ENCODE measurements around the gene SNX21.

SNX21 gene

GRCh38 chr20:45850238-45850637, 16.6 kb downstream of the SNX21 start:
- H3K4me2 ChIP-seq (ENCODE audit: insufficient read depth, low read length, poor library complexity, severe bottlenecking), result no peak overlapping the region
- no peak overlapping the region for H2BK5ac ChIP-seq (ENCODE audit: low read length)
- H4K8ac ChIP-seq (ENCODE audit: low read depth, low read length), result no peak overlapping the region
- H2AK5ac ChIP-seq (ENCODE audit: low read depth, low read length), result no peak overlapping the region
- no CpG with 5 or more reads among the region's 2 CpGs for WGBS, 2 donors (ENCODE audit: extremely low coverage in 2 of 2, insufficient read length in 2 of 2, insufficient replicate concordance in 1 of 2)
- no peak overlapping the region for H2BK120ac ChIP-seq (ENCODE audit: low read depth, low read length)
- H3K23ac ChIP-seq (ENCODE audit: low read depth, low read length, poor library complexity), result no peak overlapping the region
- no peaks in the 10 kb centered on the region for H3K9me3 ChIP-seq (replicated peaks in 1 of 2; ENCODE audit: control insufficient read depth in 2 of 2, insufficient read depth in 1 of 2, low read depth in 1 of 2, low read length in 2 of 2)
- no peak overlapping the region for H3K14ac ChIP-seq (ENCODE audit: low read length)
- H3K27me3 ChIP-seq (ENCODE audit: control insufficient read depth in 3 of 3, insufficient read depth in 3 of 3, low read depth in 1 of 3, low read length in 3 of 3), result no peaks in the 10 kb centered on the region
- H3K36me3 ChIP-seq (replicated peaks in 1 of 2; ENCODE audit: control insufficient read depth in 2 of 2, insufficient read depth in 2 of 2, low read length in 2 of 2), result peaks cover 5 to 43% of the 10 kb centered on the region in 2 donors
- no peak overlapping the region for H3K4ac ChIP-seq (ENCODE audit: low read length)
- no peak overlapping the region for H2BK12ac ChIP-seq (ENCODE audit: low read length)
- H3K27ac ChIP-seq (replicated peaks; ENCODE audit: low read length), result no peak overlapping the region
- no peaks in the 10 kb centered on the region for H3K79me1 ChIP-seq (ENCODE audit: low read depth, low read length)
- no peaks in the 10 kb centered on the region for H3K4me1 ChIP-seq (ENCODE audit: control insufficient read depth in 2 of 2, insufficient read depth in 1 of 2, low read depth in 1 of 2, low read length in 2 of 2)
- H4K91ac ChIP-seq (ENCODE audit: low read depth, low read length, poor library complexity), result no peak overlapping the region
- H3K4me3 ChIP-seq (ENCODE audit: low read length in 2 of 2), result no peak overlapping the region
- no peak overlapping the region for H2BK15ac ChIP-seq (ENCODE audit: low read length)
- no peak overlapping the region for H2AFZ ChIP-seq (ENCODE audit: low read length)
- DNase-seq (ENCODE audit: low spot score), result no peak
- no peak overlapping the region for H3K18ac ChIP-seq (ENCODE audit: low read length)
- no peak overlapping the region for H3K9ac ChIP-seq (ENCODE audit: low read depth, low read length, poor library complexity)

DNA sequence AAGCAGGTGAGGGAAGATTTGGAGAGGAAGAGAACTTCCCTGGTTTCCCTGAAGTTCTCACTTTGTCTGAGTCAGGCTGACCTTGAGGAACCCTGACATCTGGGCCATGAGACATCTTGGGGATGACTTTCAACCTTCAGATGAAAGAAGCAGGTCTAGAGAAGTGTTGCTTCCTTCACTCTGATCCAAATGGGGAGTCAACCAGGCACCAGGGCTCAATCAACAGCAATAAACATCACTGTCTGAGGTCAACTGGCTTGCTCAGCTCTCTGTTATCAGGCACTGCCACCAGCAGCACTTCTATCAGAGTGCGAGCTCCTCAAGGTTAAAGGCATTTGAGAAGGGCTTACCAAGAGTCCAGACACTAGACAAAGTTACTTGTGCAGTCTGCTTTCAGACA, 17.3 kb downstream of the SNX21 start:
- H3K36me3 ChIP-seq (replicated peaks in 1 of 2; ENCODE audit: control insufficient read depth in 2 of 2, insufficient read depth in 2 of 2, low read length in 2 of 2), result peaks cover 2 to 37% of the 10 kb centered on the region in 2 donors
- DNase-seq (ENCODE audit: low spot score), result no peak

GRCh38 chr20:45851501-45851900, 17.9 kb downstream of the SNX21 start:
- Histone ChIP-seq H3K18ac (ENCODE audit: low read length) (no peak overlapping the region), H3K36me3 (replicated peaks in 1 of 2; ENCODE audit: control insufficient read depth in 2 of 2, insufficient read depth in 2 of 2, low read length in 2 of 2) (peaks cover 0 to 31% of the 10 kb centered on the region in 2 donors), H3K4ac (ENCODE audit: low read length) (no peak overlapping the region), H3K14ac (ENCODE audit: low read length) (no peak overlapping the region), H3K4me2 (ENCODE audit: insufficient read depth, low read length, poor library complexity, severe bottlenecking) (no peak overlapping the region), H2AK5ac (ENCODE audit: low read depth, low read length) (no peak overlapping the region), H2BK120ac (ENCODE audit: low read depth, low read length) (no peak overlapping the region), H3K23ac (ENCODE audit: low read depth, low read length, poor library complexity) (no peak overlapping the region), H3K4me3 (ENCODE audit: low read length in 2 of 2) (no peak overlapping the region), H3K27ac (replicated peaks; ENCODE audit: low read length) (no peak overlapping the region), H3K4me1 (ENCODE audit: control insufficient read depth in 2 of 2, insufficient read depth in 1 of 2, low read depth in 1 of 2, low read length in 2 of 2) (peaks cover 0 to 2% of the 10 kb centered on the region in 2 donors), H3K9me3 (replicated peaks in 1 of 2; ENCODE audit: control insufficient read depth in 2 of 2, insufficient read depth in 1 of 2, low read depth in 1 of 2, low read length in 2 of 2) (no peaks in the 10 kb centered on the region), H3K27me3 (ENCODE audit: control insufficient read depth in 3 of 3, insufficient read depth in 3 of 3, low read depth in 1 of 3, low read length in 3 of 3) (no peaks in the 10 kb centered on the region), H4K91ac (ENCODE audit: low read depth, low read length, poor library complexity) (no peak overlapping the region), H2BK15ac (ENCODE audit: low read length) (no peak overlapping the region), H3K9ac (ENCODE audit: low read depth, low read length, poor library complexity) (no peak overlapping the region), H2AFZ (ENCODE audit: low read length) (no peak overlapping the region), H3K79me1 (ENCODE audit: low read depth, low read length) (no peaks in the 10 kb centered on the region), H2BK5ac (ENCODE audit: low read length) (no peak overlapping the region), H2BK12ac (ENCODE audit: low read length) (no peak overlapping the region), H4K8ac (ENCODE audit: low read depth, low read length) (no peak overlapping the region)
- DNase-seq (ENCODE audit: low spot score), result no peak

More for the DNA sequence above, 17.3 kb downstream of the SNX21 start:
- Histone ChIP-seq H3K18ac (ENCODE audit: low read length) (no peak overlapping the region), H3K4me1 (ENCODE audit: control insufficient read depth in 2 of 2, insufficient read depth in 1 of 2, low read depth in 1 of 2, low read length in 2 of 2) (peaks cover 0 to 2% of the 10 kb centered on the region in 2 donors), H3K27me3 (ENCODE audit: control insufficient read depth in 3 of 3, insufficient read depth in 3 of 3, low read depth in 1 of 3, low read length in 3 of 3) (no peaks in the 10 kb centered on the region), H3K79me1 (ENCODE audit: low read depth, low read length) (no peaks in the 10 kb centered on the region), H4K8ac (ENCODE audit: low read depth, low read length) (no peak overlapping the region), H2BK120ac (ENCODE audit: low read depth, low read length) (no peak overlapping the region), H2BK5ac (ENCODE audit: low read length) (no peak overlapping the region), H3K27ac (replicated peaks; ENCODE audit: low read length) (no peak overlapping the region), H4K91ac (ENCODE audit: low read depth, low read length, poor library complexity) (no peak overlapping the region), H3K4me3 (ENCODE audit: low read length in 2 of 2) (no peak overlapping the region), H3K9ac (ENCODE audit: low read depth, low read length, poor library complexity) (no peak overlapping the region), H2AK5ac (ENCODE audit: low read depth, low read length) (no peak overlapping the region), H3K4me2 (ENCODE audit: insufficient read depth, low read length, poor library complexity, severe bottlenecking) (no peak overlapping the region), H3K4ac (ENCODE audit: low read length) (no peak overlapping the region), H2BK15ac (ENCODE audit: low read length) (no peak overlapping the region), H2AFZ (ENCODE audit: low read length) (no peak overlapping the region), H3K9me3 (replicated peaks in 1 of 2; ENCODE audit: control insufficient read depth in 2 of 2, insufficient read depth in 1 of 2, low read depth in 1 of 2, low read length in 2 of 2) (no peaks in the 10 kb centered on the region), H3K14ac (ENCODE audit: low read length) (no peak overlapping the region), H2BK12ac (ENCODE audit: low read length) (no peak overlapping the region), H3K23ac (ENCODE audit: low read depth, low read length, poor library complexity) (no peak overlapping the region)
- WGBS, 2 donors (ENCODE audit: extremely low coverage in 2 of 2, insufficient read length in 2 of 2, insufficient replicate concordance in 1 of 2), result no CpG with 5 or more reads among the region's 1 CpG

DNA sequence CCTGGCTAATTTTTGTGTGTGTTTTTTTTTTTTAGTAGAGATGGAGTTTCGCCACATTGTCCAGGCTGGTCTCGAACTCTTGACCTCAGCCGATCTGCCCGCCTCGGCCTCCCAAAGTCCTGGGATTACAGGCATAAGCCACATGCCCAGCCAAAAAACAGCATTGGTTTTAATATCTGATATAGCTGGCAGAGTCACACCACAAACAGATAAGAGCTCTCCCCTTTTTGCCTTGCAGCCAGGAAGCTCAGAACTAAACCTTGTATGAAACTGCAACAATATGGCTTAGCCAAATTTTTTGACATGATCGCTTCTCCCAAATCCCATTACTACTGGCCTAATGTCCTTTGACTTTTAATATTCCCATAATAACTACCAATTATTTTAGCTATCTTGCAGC, 18.7 kb downstream of the SNX21 start:
- Histone ChIP-seq H3K23ac (ENCODE audit: low read depth, low read length, poor library complexity) (no peak overlapping the region), H2AFZ (ENCODE audit: low read length) (no peak overlapping the region), H2AK5ac (ENCODE audit: low read depth, low read length) (no peak overlapping the region), H2BK12ac (ENCODE audit: low read length) (no peak overlapping the region), H3K4me3 (ENCODE audit: low read length in 2 of 2) (no peak overlapping the region), H4K91ac (ENCODE audit: low read depth, low read length, poor library complexity) (no peak overlapping the region), H3K18ac (ENCODE audit: low read length) (no peak overlapping the region), H3K4me2 (ENCODE audit: insufficient read depth, low read length, poor library complexity, severe bottlenecking) (no peak overlapping the region), H3K4ac (ENCODE audit: low read length) (no peak overlapping the region), H2BK120ac (ENCODE audit: low read depth, low read length) (no peak overlapping the region), H3K9me3 (replicated peaks in 1 of 2; ENCODE audit: control insufficient read depth in 2 of 2, insufficient read depth in 1 of 2, low read depth in 1 of 2, low read length in 2 of 2) (no peaks in the 10 kb centered on the region), H3K9ac (ENCODE audit: low read depth, low read length, poor library complexity) (no peak overlapping the region), H3K27me3 (ENCODE audit: control insufficient read depth in 3 of 3, insufficient read depth in 3 of 3, low read depth in 1 of 3, low read length in 3 of 3) (no peaks in the 10 kb centered on the region), H3K27ac (replicated peaks; ENCODE audit: low read length) (no peak overlapping the region), H3K14ac (ENCODE audit: low read length) (no peak overlapping the region), H2BK5ac (ENCODE audit: low read length) (no peak overlapping the region), H3K36me3 (replicated peaks in 1 of 2; ENCODE audit: control insufficient read depth in 2 of 2, insufficient read depth in 2 of 2, low read length in 2 of 2) (peaks cover 0 to 26% of the 10 kb centered on the region in 2 donors), H3K4me1 (ENCODE audit: control insufficient read depth in 2 of 2, insufficient read depth in 1 of 2, low read depth in 1 of 2, low read length in 2 of 2) (peaks cover 2 to 5% of the 10 kb centered on the region in 2 donors), H2BK15ac (ENCODE audit: low read length) (no peak overlapping the region), H3K79me1 (ENCODE audit: low read depth, low read length) (peaks cover 2% of the 10 kb centered on the region), H4K8ac (ENCODE audit: low read depth, low read length) (no peak overlapping the region)
- WGBS, 2 donors (ENCODE audit: extremely low coverage in 2 of 2, insufficient read length in 2 of 2, insufficient replicate concordance in 1 of 2), result no CpG with 5 or more reads among the region's 6 CpGs
- no peak for DNase-seq (ENCODE audit: low spot score)

Data from neuronal stem cell (in vitro differentiated cells).